Esophagus squamous epithelium (tissue), 5 donors: ENCODE data around the gene ADGRL1. TPM values are rescaled to one million over a fixed set of nuclear protein-coding genes. Genes with fewer than 3 reads are reported as not detected.

Source experiments
- DNase-seq: peaks from one replicate; lab custom pipeline; 2025; lab: John Stamatoyannopoulos, UW
- H3K27ac ChIP-seq, 4 donors: fragments of 200-600 bp; sonication (generic); one replicate each; pipeline ENCODE4 v1.5.1; 2016 to 2019; ENCODE audit warnings: mild to moderate bottlenecking in 1 of 4
- H3K27me3 ChIP-seq, 4 donors: fragments of 200-600 bp; sonication (generic); 1 replicate in 3 of 4; 2 replicates in 1 of 4; pipeline versions ENCODE4 v1.5.1 to v1.6.0; 2017 to 2021; ENCODE audit warnings: antibody characterized with exemption in 1 of 4
- H3K36me3 ChIP-seq, 3 donors: fragments of 200-600 bp; sonication (generic); one replicate each; pipeline ENCODE4 v1.5.1; 2016 to 2019
- H3K4me1 ChIP-seq, 3 donors: fragments of 200-600 bp; sonication (generic); one replicate each; pipeline ENCODE4 v1.5.1; 2017 to 2019
- H3K4me3 ChIP-seq, 4 donors: fragments of 200-600 bp; sonication (generic); 1 replicate in 3 of 4; 2 replicates in 1 of 4; pipeline ENCODE4 v1.5.1; 2016 to 2019; ENCODE audit warnings: mild to moderate bottlenecking in 2 of 4, moderate library complexity in 1 of 4
- H3K9me3 ChIP-seq, 3 donors: fragments of 200-600 bp; sonication (generic); one replicate each; pipeline ENCODE4 v1.5.1; 2016 to 2019
- POLR2A ChIP-seq, 4 donors: fragments of 450-650 bp; IDR thresholded peaks; one replicate each; pipeline ENCODE4 v1.6.1; 2017; ENCODE audit warnings: antibody characterized with exemption in 4 of 4, mild to moderate bottlenecking in 4 of 4, moderate library complexity in 3 of 4
- WGBS, 2 donors: methylation state at CpG; one replicate each; pipeline ENCODE4 v1.1.5; 2018; 5-methylcytosine and 5-hydroxymethylcytosine counted together
- intact Hi-C: fragments of 100-400 bp; cut with DNase I; formaldehyde crosslinking; loops from one replicate; pipeline ENCODE4 v1.15.0; 2022
- total RNA-seq, 4 donors: library from RNA; depleted of rRNA; stranded (reverse); fragments of >200 nt; gene quantifications; one replicate each; pipeline ENCODE4 v1.1.0, GENCODE V29; 2016
- TF ChIP-seq, protein P1 (sequence below), 6 experiments: fragments of 450-650 bp in 4 of 6; fragments of 200-600 bp in 2 of 6; sonication (generic) in 2 of 6; IDR thresholded peaks; one replicate each; pipeline ENCODE4 v1.5.1; 2016 to 2019; ENCODE audit warnings: antibody characterized with exemption in 6 of 6, mild to moderate bottlenecking in 4 of 6, moderate library complexity in 4 of 6
- donor health status: DM: yes; HTN: yes; CAD: no.

Gene ADGRL1
- total RNA-seq, 4 donors from 2014 or later = 6.2 to 21.5 (median 10.7) TPM

- DNase-seq = no peak
- Histone ChIP-seq H3K4me3 (no peak overlapping the region), H3K36me3 (peaks cover 15 to 79% (median 25%) of the 10 kb centered on the region in 3 donors), H3K9me3 (no peaks in the 10 kb centered on the region), H3K27me3 (no peaks in the 10 kb centered on the region), H3K4me1 (no peaks in the 10 kb centered on the region), H3K27ac (no peak overlapping the region)
- intact Hi-C loops = no loop called here
- WGBS, 2 donors = 90 to 96% methylated on average over 2 to 4 of the region's 26 CpGs
- TF ChIP-seq, protein P1, sequence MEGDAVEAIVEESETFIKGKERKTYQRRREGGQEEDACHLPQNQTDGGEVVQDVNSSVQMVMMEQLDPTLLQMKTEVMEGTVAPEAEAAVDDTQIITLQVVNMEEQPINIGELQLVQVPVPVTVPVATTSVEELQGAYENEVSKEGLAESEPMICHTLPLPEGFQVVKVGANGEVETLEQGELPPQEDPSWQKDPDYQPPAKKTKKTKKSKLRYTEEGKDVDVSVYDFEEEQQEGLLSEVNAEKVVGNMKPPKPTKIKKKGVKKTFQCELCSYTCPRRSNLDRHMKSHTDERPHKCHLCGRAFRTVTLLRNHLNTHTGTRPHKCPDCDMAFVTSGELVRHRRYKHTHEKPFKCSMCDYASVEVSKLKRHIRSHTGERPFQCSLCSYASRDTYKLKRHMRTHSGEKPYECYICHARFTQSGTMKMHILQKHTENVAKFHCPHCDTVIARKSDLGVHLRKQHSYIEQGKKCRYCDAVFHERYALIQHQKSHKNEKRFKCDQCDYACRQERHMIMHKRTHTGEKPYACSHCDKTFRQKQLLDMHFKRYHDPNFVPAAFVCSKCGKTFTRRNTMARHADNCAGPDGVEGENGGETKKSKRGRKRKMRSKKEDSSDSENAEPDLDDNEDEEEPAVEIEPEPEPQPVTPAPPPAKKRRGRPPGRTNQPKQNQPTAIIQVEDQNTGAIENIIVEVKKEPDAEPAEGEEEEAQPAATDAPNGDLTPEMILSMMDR (IDR thresholded peaks at IDR 0.05) = no peak
- no peak for TF ChIP-seq POLR2A (IDR thresholded peaks at IDR 0.05)
Observed at GRCh38 chr19:14156971-14157717, 48.8 kb downstream of the ADGRL1 start.

DNA sequence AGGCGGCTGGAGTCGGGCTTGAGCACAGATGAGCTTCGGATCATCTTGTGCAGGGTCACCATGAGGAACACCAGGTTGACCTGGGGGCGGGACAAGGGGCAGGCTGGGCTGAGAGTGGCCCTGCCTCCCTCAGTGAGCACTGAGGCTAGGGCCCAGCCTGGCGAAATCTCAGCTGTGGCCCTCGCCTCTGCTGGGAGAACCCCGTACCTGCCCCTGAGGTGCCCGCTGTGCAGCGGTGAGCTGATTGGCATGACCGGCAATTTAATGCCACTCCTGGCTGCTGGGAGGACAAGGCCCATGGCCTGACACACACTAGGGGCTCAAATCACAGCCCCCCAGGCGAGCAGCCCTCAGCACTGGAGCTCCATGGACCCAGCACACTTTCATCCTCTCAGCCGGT, 49.8 kb downstream of the ADGRL1 start:
- TF ChIP-seq, protein P1 (IDR thresholded peaks at IDR 0.05) = no peak
- TF ChIP-seq POLR2A (IDR thresholded peaks at IDR 0.05) = no peak
- intact Hi-C loops = no loop called here
- 87 to 100% methylated on average over 2 to 6 of the region's 12 CpGs for WGBS, 2 donors
- H3K4me3 ChIP-seq = no peak overlapping the region
- H3K27ac ChIP-seq = no peak overlapping the region
- no peaks in the 10 kb centered on the region for H3K4me1 ChIP-seq
- peaks cover 15 to 81% (median 25%) of the 10 kb centered on the region in 3 donors for H3K36me3 ChIP-seq
- no peaks in the 10 kb centered on the region for H3K9me3 ChIP-seq
- no peak for DNase-seq
- no peaks in the 10 kb centered on the region for H3K27me3 ChIP-seq

DNA sequence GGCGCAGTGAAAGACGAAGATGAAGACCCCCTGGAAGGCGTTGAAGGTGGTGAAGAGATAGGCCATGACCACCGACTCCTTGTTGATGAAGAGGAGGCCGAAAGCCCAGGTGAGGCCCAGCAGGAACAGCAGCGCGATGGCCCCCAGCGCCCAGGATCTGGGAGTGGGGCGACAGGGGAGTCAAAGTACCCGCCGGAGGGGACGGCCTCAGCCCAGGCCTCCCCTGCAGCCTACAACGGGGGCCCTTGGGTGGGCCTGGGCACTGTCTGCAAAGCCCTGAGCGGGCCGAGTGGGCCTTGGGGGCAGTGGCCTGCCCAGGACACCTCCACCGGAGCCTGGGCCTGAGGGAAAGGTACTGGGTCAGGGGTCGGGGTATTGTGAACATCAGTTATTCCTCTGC, 50.6 kb downstream of the ADGRL1 start:
- Histone ChIP-seq H3K9me3 (no peaks in the 10 kb centered on the region), H3K36me3 (peaks cover 15 to 85% (median 25%) of the 10 kb centered on the region in 3 donors), H3K4me3 (no peak overlapping the region), H3K27me3 (no peaks in the 10 kb centered on the region), H3K27ac (no peak overlapping the region), H3K4me1 (peaks cover 1 to 6% (median 5%) of the 10 kb centered on the region in 3 donors)
- TF ChIP-seq, protein P1 (IDR thresholded peaks at IDR 0.05) = no peak
- TF ChIP-seq POLR2A (IDR thresholded peaks at IDR 0.05) = no peak
- WGBS, 2 donors = 91% methylated on average over 7 to 9 of the region's 17 CpGs
- intact Hi-C loops = no loop called here
- DNase-seq = no peak

GRCh38 chr19:14152713-14153112, 53.3 kb downstream of the ADGRL1 start:
- 89 to 92% methylated on average over 7 to 12 of the region's 12 CpGs for WGBS, 2 donors
- intact Hi-C loops = no loop called here
- DNase-seq = no peak
- TF ChIP-seq, protein P1 (IDR thresholded peaks at IDR 0.05) = no peak
- TF ChIP-seq POLR2A (IDR thresholded peaks at IDR 0.05) = no peak
- Histone ChIP-seq H3K9me3 (no peaks in the 10 kb centered on the region), H3K27me3 (no peaks in the 10 kb centered on the region), H3K27ac (no peak overlapping the region), H3K4me1 (peaks cover 25 to 33% (median 28%) of the 10 kb centered on the region in 3 donors), H3K4me3 (no peak overlapping the region), H3K36me3 (peaks cover 10 to 63% (median 15%) of the 10 kb centered on the region in 3 donors)
